ENCODE results near the gene OSBPL7.

Gene OSBPL7

DNA sequence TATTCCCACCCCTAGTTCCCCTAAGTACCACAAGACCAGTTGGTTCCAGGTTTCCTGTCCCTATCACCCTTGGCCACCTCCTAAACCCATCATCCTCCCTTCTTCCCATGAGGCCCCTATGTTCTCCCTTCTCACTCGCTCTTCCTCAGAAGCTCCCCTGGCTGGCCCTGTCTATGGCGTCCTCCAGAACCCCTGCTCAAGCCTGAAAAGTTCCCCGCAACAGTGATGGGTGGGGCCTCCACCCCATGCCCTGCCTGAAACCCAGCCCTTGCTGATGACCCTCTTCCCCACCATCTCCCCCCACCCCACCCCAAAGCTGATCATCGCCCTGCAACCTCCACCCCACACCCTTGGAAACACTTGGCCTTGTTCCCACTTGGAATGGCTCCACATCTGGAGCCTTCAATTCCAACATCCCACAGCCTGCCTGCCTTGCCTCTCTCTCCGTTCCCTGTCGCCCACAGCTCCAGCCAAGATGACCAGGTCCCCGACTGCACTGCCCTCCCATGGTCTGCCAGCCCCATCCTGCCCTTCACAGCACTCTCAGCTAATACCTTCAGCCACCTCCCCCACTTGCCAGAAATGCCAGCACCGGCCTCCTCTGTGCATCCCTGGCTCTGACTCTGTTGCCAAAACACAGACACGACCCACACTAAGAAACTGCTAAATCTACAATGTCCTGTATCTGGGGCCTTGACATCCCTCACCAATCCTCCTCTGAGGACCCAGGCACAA is 10.5 kb downstream of the OSBPL7 start:
- peaks cover 96% of the 10 kb centered on the region for H3K36me3 ChIP-seq

DNA sequence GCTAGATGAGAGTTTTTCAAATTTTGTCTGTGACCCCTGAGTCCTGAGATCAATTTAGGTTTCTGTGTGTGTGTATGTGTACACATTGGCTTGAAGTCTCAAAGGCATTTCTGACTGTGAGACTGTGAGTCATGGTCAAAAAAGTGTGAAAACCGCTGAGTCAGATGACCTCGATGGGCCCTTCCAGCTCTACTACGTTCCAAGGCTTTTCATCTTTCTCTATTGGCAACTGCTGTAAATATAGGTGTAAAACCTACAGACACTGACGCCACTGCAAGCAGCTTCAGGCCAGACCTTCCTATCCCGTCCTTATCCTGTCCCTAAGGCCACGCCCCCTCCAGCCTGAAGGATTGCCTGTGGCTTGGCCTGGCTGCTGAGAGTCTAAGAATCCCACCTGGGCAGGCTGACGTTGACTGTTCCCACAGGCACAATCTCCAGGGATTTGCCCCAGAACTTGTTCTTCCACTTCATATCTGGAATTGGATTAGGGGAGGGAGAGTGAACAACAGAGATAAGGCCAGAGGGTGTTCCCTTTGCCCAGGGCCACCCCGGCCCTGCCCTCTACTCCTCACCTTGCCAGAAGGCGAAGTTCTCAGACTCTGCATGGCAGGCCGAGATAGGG is 11.3 kb downstream of the OSBPL7 start:
- H3K9me3 ChIP-seq: no peaks in the 10 kb centered on the region
- H3K4me3 ChIP-seq: no peak overlapping the region
- H4K20me1 ChIP-seq: peaks cover 14% of the 10 kb centered on the region; the same call in 1 of the 2 replicates
- no peak overlapping the region for H3K27ac ChIP-seq
- H3K4me2 ChIP-seq: no peak overlapping the region
- peaks cover 88% of the 10 kb centered on the region for H3K36me3 ChIP-seq
- peaks cover 22% of the 10 kb centered on the region for H3K4me1 ChIP-seq
- TF ChIP-seq Cebpa-rat (IDR thresholded peaks at IDR 0.05): no peak
- no peaks in the 10 kb centered on the region for H3K27me3 ChIP-seq
- no peak overlapping the region for H3K9ac ChIP-seq

More for the DNA sequence above, 10.5 kb downstream of the OSBPL7 start:
- H3K4me2 ChIP-seq: no peak overlapping the region
- no peak for TF ChIP-seq Cebpa-rat (IDR thresholded peaks at IDR 0.05)
- no peak overlapping the region for H3K9ac ChIP-seq
- peaks cover 14% of the 10 kb centered on the region; the same call in 1 of the 2 replicates for H4K20me1 ChIP-seq
- no peak overlapping the region for H3K4me3 ChIP-seq
- no peak overlapping the region for H3K27ac ChIP-seq
- peaks cover 14% of the 10 kb centered on the region for H3K4me1 ChIP-seq
- H3K9me3 ChIP-seq: no peaks in the 10 kb centered on the region
- no peaks in the 10 kb centered on the region for H3K27me3 ChIP-seq

DNA sequence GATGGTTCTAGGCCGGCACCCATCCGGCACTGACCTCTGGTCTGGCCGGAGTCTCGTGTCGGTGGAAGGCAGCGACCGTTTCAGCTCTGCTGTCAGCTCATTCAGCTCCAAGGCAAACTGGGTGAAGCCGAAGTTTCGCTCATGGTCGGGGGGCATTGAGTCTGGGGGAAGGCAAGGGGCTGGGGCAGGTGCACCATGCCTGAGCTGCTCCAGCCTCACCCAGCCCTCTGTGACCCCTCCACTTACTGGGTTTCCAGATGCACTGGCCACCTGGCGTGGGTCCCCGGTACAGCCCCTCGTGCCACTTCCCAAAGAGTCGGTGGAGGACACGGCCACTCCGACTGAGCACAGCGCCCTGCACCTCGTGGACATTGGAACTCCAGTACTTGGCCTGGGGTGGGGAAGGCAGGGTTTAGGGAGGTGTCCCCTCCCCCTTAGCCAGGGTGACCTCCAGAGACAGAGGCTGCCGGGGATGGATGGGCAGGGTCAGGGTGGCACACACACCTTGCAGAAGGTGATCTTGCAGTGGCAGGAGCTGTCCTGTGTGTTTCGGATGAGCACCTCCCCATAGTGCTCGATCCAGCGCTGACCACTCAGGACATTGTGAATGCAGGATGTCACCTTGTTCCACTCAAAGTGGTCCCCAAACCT is 12.6 kb downstream of the OSBPL7 start:
- Histone ChIP-seq H3K9ac (no peak overlapping the region), H3K27me3 (no peaks in the 10 kb centered on the region), H3K4me2 (no peak overlapping the region), H4K20me1 (peaks cover 14% of the 10 kb centered on the region; the same call in 1 of the 2 replicates), H3K9me3 (no peaks in the 10 kb centered on the region), H3K4me3 (no peak overlapping the region), H3K4me1 (peaks cover 35% of the 10 kb centered on the region), H3K36me3 (peaks cover 75% of the 10 kb centered on the region), H3K27ac (no peak overlapping the region)
- TF ChIP-seq Cebpa-rat (IDR thresholded peaks at IDR 0.05): no peak

DNA sequence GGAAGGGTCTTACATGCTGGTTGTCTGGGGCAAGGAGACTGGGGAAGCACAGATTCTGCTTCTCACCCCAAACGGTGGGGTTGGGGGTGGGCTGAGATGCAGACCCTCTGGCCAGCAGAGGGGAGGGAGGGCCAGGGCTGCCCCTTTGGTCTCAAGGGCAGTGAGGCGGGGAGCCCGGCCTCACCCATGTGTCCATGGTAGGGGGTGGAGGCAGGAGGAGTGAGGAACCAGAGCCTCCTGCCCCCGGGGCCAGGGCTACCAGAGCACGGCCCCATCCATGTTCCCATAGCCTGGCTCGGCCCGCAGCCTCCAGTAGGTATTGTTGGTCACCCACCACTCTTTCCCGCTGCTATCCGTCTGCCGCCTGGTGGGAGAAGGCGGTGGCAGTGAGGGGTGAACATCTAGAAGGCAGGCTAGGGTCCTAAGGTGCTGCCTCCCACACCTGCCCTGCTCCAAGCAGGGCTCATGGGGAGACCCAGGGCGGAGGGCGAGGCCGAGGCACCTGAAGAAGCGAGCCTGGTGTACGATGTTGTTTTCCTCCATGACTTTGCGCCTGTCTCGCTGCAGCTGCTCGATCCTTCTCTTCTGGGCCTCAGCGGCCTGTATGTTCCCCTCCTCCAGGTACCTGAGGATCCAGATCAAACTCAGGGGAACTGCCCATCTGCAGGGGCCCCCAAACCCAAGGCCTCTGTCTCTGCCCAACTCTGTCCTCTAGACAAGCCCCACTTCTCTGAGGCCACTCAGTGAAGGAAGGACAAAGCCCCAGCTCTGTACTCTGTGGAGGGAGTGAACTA is 13.4 kb downstream of the OSBPL7 start:
- peaks cover 68% of the 10 kb centered on the region for H3K36me3 ChIP-seq
- no peak overlapping the region for H3K4me2 ChIP-seq
- no peaks in the 10 kb centered on the region for H3K9me3 ChIP-seq
- H3K9ac ChIP-seq: no peak overlapping the region
- no peak overlapping the region for H3K4me3 ChIP-seq
- H4K20me1 ChIP-seq: peaks cover 14% of the 10 kb centered on the region; the same call in 1 of the 2 replicates
- no peaks in the 10 kb centered on the region for H3K27me3 ChIP-seq
- H3K4me1 ChIP-seq: peaks cover 42% of the 10 kb centered on the region
- TF ChIP-seq Cebpa-rat (IDR thresholded peaks at IDR 0.05): no peak
- no peak overlapping the region for H3K27ac ChIP-seq

DNA sequence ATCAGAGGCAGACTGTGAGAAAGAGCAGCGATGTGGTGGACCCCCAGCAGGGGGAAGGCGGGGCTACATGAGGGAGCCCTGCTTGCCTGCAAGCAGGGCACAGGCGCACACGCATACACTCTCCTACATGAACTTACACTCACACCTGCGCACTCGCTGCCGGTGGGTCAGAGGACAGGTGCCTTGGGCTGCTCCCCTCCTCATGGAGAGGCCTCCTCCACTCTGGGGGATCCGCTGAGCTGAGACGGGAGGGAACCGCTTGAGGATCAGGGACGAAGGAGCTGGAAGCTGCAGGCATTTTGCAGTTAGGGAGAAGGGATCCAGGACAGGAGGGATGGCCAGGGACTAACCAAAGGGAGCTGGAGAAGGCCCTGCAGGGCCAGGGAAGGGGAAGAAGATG is 14.2 kb downstream of the OSBPL7 start:
- TF ChIP-seq Cebpa-rat (IDR thresholded peaks at IDR 0.05): no peak
- no peaks in the 10 kb centered on the region for H3K9me3 ChIP-seq
- H4K20me1 ChIP-seq: peaks cover 11% of the 10 kb centered on the region; the same call in 1 of the 2 replicates
- peaks cover 60% of the 10 kb centered on the region for H3K36me3 ChIP-seq
- H3K9ac ChIP-seq: no peak overlapping the region
- H3K4me3 ChIP-seq: no peak overlapping the region
- no peak overlapping the region for H3K27ac ChIP-seq
- no peaks in the 10 kb centered on the region for H3K27me3 ChIP-seq
- no peak overlapping the region for H3K4me2 ChIP-seq
- peaks cover 51% of the 10 kb centered on the region for H3K4me1 ChIP-seq

DNA sequence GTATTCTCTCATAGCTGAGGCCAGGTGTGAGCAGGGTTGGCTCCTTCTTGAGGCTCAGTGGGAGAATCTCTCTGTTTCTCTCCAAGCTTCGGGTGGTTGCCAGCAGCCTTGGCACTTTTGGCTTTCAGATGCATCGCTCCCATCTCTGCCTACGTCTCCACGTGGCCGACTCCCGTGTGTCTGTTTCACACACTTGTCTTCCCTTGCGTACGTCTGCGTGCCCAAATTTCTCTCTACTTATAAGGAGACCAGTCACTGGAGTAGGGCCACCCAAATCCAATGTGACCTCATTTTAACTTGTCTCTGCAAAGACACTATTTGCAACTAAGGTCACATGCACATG is 14.7 kb downstream of the OSBPL7 start:
- H3K27ac ChIP-seq: peak overlapping the region; percentile 69; the same call in 1 of the 2 replicates
- no peak overlapping the region for H3K9ac ChIP-seq
- peak overlapping the region; percentile 81; the same call in 1 of the 2 replicates for H3K4me2 ChIP-seq
- H4K20me1 ChIP-seq: 0 out of 2 replicates have a peak, but pooled peaks cover 7% of the 10 kb centered on the region
- H3K36me3 ChIP-seq: peaks cover 54% of the 10 kb centered on the region
- no peak for TF ChIP-seq Cebpa-rat (IDR thresholded peaks at IDR 0.05)
- no peak overlapping the region for H3K4me3 ChIP-seq
- H3K9me3 ChIP-seq: no peaks in the 10 kb centered on the region
- no peaks in the 10 kb centered on the region for H3K27me3 ChIP-seq
- H3K4me1 ChIP-seq: peaks cover 56% of the 10 kb centered on the region

DNA sequence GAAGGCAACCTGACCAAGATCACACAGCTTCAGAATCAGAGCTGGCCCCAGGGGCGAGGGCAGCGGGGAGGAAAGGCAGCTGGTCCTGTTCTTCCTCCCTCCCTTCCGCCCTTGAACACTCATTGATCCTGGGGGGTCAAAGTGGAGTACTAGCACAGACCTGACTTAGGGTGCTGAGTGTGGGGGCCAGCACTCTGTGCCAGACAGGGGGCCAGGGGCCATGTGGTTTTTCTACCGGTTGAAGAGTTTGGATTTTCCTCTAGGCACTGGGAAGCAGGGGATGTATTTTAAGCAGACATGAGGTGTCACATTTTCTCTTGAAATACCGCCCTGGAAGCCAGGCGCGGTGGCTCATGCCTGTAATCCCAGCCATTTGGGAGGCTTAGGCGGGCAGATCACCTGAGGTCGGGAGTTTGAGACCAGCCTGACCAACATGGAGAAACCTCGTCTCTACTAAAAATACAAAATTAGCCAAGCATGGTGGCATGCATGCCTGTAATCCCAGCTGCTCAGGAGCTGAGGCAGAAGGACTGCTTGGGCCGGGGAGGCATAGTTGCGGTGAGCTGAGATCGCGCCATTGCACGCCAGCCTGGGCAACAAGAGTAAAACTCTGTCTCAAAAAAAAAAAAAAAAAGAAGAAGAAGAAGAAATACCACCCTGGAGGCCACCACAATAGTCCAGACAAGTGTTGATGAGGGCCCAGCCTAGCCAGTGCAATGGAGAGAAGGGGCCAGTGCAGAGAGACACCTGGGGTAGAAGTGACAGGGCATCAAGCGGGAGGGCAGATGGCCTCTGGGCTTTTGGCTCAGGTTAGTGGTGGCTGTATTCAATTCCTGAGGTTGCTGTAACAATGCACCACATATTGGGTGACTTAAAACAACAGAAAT is 15.3 kb downstream of the OSBPL7 start:
- H3K4me3 ChIP-seq: 0 out of 2 replicates have a peak overlapping the region, but pooled peaks have one; percentile 12
- H3K9ac ChIP-seq: peak overlapping the region; percentile 57; the same call in 1 of the 2 replicates
- peak overlapping the region; percentile 81 for H3K4me2 ChIP-seq
- 0 out of 2 replicates have a peak, but pooled peaks cover 7% of the 10 kb centered on the region for H4K20me1 ChIP-seq
- peaks cover 56% of the 10 kb centered on the region for H3K4me1 ChIP-seq
- TF ChIP-seq Cebpa-rat (IDR thresholded peaks at IDR 0.05): no peak
- peak overlapping the region; percentile 69 for H3K27ac ChIP-seq
- H3K9me3 ChIP-seq: no peaks in the 10 kb centered on the region
- peaks cover 48% of the 10 kb centered on the region for H3K36me3 ChIP-seq
- H3K27me3 ChIP-seq: no peaks in the 10 kb centered on the region

DNA sequence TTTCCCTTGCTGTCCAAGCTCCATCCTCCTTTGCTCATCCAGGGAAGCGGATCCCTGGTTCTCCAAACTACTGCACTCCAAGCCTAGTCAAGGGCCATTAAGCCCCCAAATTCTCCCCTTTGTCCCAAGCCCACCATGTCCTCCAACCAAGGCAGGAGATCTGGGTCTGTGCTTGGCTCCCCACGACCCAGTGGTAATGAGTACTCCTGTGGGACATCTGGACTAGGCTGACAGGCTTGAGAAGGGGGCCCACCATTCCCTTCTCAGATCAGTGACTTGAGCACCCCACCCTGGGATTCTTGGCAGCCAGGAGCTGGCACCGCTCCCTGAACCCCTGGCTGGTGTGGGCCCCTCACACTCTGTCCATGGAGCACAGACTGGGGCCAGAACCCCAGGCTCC is 17.1 kb downstream of the OSBPL7 start:
- Histone ChIP-seq H3K36me3 (peaks cover 31% of the 10 kb centered on the region), H3K27me3 (no peaks in the 10 kb centered on the region), H3K4me2 (peak overlapping the region; percentile 81), H3K4me3 (no peak overlapping the region), H3K27ac (peak overlapping the region; percentile 46; the same call in 1 of the 2 replicates), H3K4me1 (peaks cover 56% of the 10 kb centered on the region), H4K20me1 (no peaks in the 10 kb centered on the region), H3K9ac (no peak overlapping the region), H3K9me3 (no peaks in the 10 kb centered on the region)
- TF ChIP-seq Cebpa-rat (IDR thresholded peaks at IDR 0.05): no peak

All from BLaER1 (cell line).